HG03039 (cell line): ENCODE measurements around the gene ARHGAP26.

Source experiments
- ATAC-seq: cut with Tn5 transposase; IDR thresholded peaks from one replicate; pipeline ENCODE4 v1.9.1; 2021; ENCODE audit warnings: mild to moderate bottlenecking, moderate library complexity; ENCODE audit not compliant: unreplicated experiment

The ARHGAP26 gene

GRCh38 chr5:142748568-142749249, 21.5 kb upstream of the ARHGAP26 start:
- no peak for ATAC-seq

GRCh38 chr5:142749321-142749720, 20.9 kb upstream of the ARHGAP26 start:
- ATAC-seq = no peak

GRCh38 chr5:142753116-142753631, 17.0 kb upstream of the ARHGAP26 start:
- no peak for ATAC-seq

GRCh38 chr5:142754031-142754430, 16.1 kb upstream of the ARHGAP26 start:
- no peak for ATAC-seq

GRCh38 chr5:142756576-142756975, 13.6 kb upstream of the ARHGAP26 start:
- ATAC-seq = no peak

- no peak for ATAC-seq
Observed at GRCh38 chr5:142757564-142757963, 12.6 kb upstream of the ARHGAP26 start.

- no peak for ATAC-seq
Observed at GRCh38 chr5:142758062-142758795, 11.9 kb upstream of the ARHGAP26 start.

GRCh38 chr5:142758796-142759145, 11.4 kb upstream of the ARHGAP26 start:
- ATAC-seq = no peak

- ATAC-seq = no peak
Observed at GRCh38 chr5:142763701-142764100, 6.5 kb upstream of the ARHGAP26 start.

- no peak for ATAC-seq
Observed at GRCh38 chr5:142767178-142767577, 3.0 kb upstream of the ARHGAP26 start.

GRCh38 chr5:142767911-142768310, 2.3 kb upstream of the ARHGAP26 start:
- ATAC-seq = no peak

GRCh38 chr5:142769251-142769792, 855 bp upstream of the ARHGAP26 start:
- ATAC-seq = no peak

GRCh38 chr5:142770650-142771609, 753 bp downstream of the ARHGAP26 start:
- peak; percentile 9 for ATAC-seq

- no peak for ATAC-seq
Observed at GRCh38 chr5:142771666-142772065, 1.5 kb downstream of the ARHGAP26 start.

GRCh38 chr5:142772446-142773293, 2.5 kb downstream of the ARHGAP26 start:
- ATAC-seq = no peak

GRCh38 chr5:142777099-142777498, 6.9 kb downstream of the ARHGAP26 start:
- no peak for ATAC-seq

- no peak for ATAC-seq
Observed at GRCh38 chr5:142777850-142778249, 7.7 kb downstream of the ARHGAP26 start.

GRCh38 chr5:142779163-142779840, 9.1 kb downstream of the ARHGAP26 start:
- ATAC-seq = no peak

GRCh38 chr5:142780871-142781270, 10.7 kb downstream of the ARHGAP26 start:
- no peak for ATAC-seq
